Measurements from ENCODE around the gene UXT. TPM values are rescaled to one million over a fixed set of nuclear protein-coding genes. Genes with fewer than 3 reads are reported as not detected.

UXT gene
- total and polyA plus RNA-seq, 2 donors (not counting 3 experiments of a cell fraction or from before 2014, with no cell fraction given) = 91.2 to 153 TPM

DNA sequence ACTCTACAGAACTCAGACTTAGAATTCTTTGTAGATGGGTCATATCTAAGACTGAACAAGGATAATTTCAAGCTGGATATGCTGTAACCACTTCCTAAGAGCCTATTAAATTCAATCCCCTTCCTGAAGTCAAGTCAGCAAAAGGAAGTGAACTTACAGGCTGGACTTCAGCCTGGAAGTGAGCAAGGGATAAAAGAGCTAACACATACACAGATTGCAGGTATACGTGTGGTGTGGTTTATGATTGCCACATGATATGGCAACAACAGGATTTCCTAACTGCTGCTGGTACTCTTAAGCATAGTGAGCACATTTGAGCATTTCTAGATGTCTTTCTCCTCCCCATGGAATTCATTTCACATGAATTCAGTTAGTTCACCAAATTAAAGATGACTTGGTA, 38.2 kb upstream of the UXT start:
- no TSS peak for BruUV-seq (replicated peaks)
- Histone ChIP-seq H3K36me3 (ENCODE audit: control insufficient read depth in 2 of 2, extremely low read depth in 1 of 2, insufficient read depth in 2 of 2, low read length in 2 of 2) (no peaks in the 10 kb centered on the region), H3K27ac (ENCODE audit: insufficient read depth, low read depth, low read length) (no peak overlapping the region), H3K4me3 (replicated peaks in 1 of 3; ENCODE audit: insufficient read depth in 1 of 3, low read depth in 1 of 3, low read length in 3 of 3) (no peak overlapping the region), H2AFZ (ENCODE audit: low read depth, low read length) (no peak overlapping the region), H3K4me2 (ENCODE audit: insufficient read depth, low read length) (no peak overlapping the region), H4K20me1 (replicated peaks; ENCODE audit: control insufficient read depth, extremely low read depth, insufficient read depth, low read length) (no peaks in the 10 kb centered on the region), H3K9ac (replicated peaks; ENCODE audit: extremely low read depth, insufficient read depth, low read length) (no peak overlapping the region), H3K27me3 (ENCODE audit: control insufficient read depth in 2 of 2, insufficient read depth in 2 of 2, low read length in 2 of 2) (peaks cover 2 to 4% of the 10 kb centered on the region in 2 experiments), H3K79me2 (ENCODE audit: control insufficient read depth, insufficient read depth, low read length) (no peaks in the 10 kb centered on the region), H3K9me1 (replicated peaks; ENCODE audit: control insufficient read depth, extremely low read depth, insufficient read depth, low read length) (no peaks in the 10 kb centered on the region), H3K4me1 (ENCODE audit: control insufficient read depth, extremely low read depth, insufficient read depth, low read length) (no peaks in the 10 kb centered on the region), H3K9me3 (replicated peaks; ENCODE audit: control insufficient read depth, insufficient read depth, low read length) (no peaks in the 10 kb centered on the region)
- ChIA-PET CTCF (no interaction called here), POLR2A (no interaction called here)
- FAIRE-seq (no peak), DNase-seq (ENCODE audit: low read depth, low spot score) (no peak)
- dilution Hi-C loops (cut with MboI; ENCODE audit: extremely low pct_ligation_motif_present, low sequenced_read_pairs) (no loop called here), intact Hi-C loops (cut with micrococcal nuclease) (no loop called here)
- TF ChIP-seq, protein P1, sequence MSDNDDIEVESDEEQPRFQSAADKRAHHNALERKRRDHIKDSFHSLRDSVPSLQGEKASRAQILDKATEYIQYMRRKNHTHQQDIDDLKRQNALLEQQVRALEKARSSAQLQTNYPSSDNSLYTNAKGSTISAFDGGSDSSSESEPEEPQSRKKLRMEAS (IDR thresholded peaks at IDR 0.05; ENCODE audit: insufficient read depth, insufficient read length) = no peak
- TF ChIP-seq GATA2 (IDR thresholded peaks at IDR 0.05; ENCODE audit: insufficient read depth, insufficient read length, low read depth, low read length) (no peak), POLR2A (IDR thresholded peaks at IDR 0.05; ENCODE audit: low read depth, low read length) (no peak), EZH2 (IDR thresholded peaks at IDR 0.05; ENCODE audit: borderline replicate concordance, low read depth, low read length, severe bottlenecking) (no peak), JUN (IDR thresholded peaks at IDR 0.05; ENCODE audit: borderline replicate concordance, insufficient read depth, insufficient read length, low read depth) (no peak), MYC (IDR thresholded peaks at IDR 0.05; ENCODE audit: low read depth, low read length) (no peak), FOS (IDR thresholded peaks at IDR 0.05; ENCODE audit: borderline replicate concordance, insufficient read depth, low read length) (no peak), POLR2AphosphoS5 (IDR thresholded peaks at IDR 0.05; ENCODE audit: insufficient read depth, low read depth, low read length) (no peak)
- TF ChIP-seq, protein P2, sequence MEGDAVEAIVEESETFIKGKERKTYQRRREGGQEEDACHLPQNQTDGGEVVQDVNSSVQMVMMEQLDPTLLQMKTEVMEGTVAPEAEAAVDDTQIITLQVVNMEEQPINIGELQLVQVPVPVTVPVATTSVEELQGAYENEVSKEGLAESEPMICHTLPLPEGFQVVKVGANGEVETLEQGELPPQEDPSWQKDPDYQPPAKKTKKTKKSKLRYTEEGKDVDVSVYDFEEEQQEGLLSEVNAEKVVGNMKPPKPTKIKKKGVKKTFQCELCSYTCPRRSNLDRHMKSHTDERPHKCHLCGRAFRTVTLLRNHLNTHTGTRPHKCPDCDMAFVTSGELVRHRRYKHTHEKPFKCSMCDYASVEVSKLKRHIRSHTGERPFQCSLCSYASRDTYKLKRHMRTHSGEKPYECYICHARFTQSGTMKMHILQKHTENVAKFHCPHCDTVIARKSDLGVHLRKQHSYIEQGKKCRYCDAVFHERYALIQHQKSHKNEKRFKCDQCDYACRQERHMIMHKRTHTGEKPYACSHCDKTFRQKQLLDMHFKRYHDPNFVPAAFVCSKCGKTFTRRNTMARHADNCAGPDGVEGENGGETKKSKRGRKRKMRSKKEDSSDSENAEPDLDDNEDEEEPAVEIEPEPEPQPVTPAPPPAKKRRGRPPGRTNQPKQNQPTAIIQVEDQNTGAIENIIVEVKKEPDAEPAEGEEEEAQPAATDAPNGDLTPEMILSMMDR (IDR thresholded peaks at IDR 0.05; ENCODE audit: extremely low read depth in 1 of 2, insufficient read depth in 1 of 2, low read depth in 1 of 2, low read length in 2 of 2) = no peak

Measured in endothelial cell of umbilical vein (primary cell).